ENCODE data around the gene ZNF664. TPM values are rescaled to one million over a fixed set of nuclear protein-coding genes. Genes with fewer than 3 reads are reported as not detected.

ZNF664 gene
- total and polyA plus RNA-seq, 2 of the 8 experiments (the other 6 are each of a cell fraction or from before 2014, with no cell fraction given), result 22.8 to 51.4 TPM

DNA sequence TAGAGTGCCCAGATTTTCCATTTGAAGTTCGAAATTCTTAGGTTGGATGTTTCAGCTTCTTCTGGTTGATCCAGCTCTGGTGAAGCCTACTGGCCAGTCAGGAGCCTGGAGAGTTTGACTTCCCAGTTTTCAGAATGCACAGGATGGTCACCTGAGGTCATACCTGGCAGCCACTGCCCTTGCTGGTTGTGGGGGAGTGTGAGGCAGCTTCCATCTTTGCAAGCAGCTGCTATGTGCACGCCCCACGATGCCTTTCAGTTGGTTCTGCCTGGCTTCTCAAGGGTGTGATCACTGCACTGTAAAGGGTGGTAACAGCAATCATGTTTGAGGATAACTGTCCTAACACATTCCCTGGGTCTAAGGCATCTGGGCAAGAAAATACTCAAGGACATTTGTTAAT is 15.8 kb upstream of the ZNF664 start:
- H3K9me3 ChIP-seq (ENCODE audit: insufficient read depth in 2 of 2, low read depth in 1 of 2, low read length in 1 of 2), result no peaks in the 10 kb centered on the region
- CTCF ChIA-PET (ENCODE audit: partially characterized antibody), result interaction anchor here (1.1 to 2.1 kb wide), 2 partner anchors 18 to 21 kb away, joined by 3 to 9 read pairs; no protein-coding TSS in a partner anchor
- TF ChIP-seq EZH2 (IDR thresholded peaks at IDR 0.05; ENCODE audit: low read depth, low read length, severe bottlenecking) (no peak), TCF12 (IDR thresholded peaks at IDR 0.05; ENCODE audit: low read depth, low read length) (no peak), CBX5 (IDR thresholded peaks at IDR 0.05; ENCODE audit: low read depth, low read length) (no peak), TBP (IDR thresholded peaks at IDR 0.05; ENCODE audit: low read depth, low read length) (no peak), SIRT6 (IDR thresholded peaks at IDR 0.05; ENCODE audit: low read length) (no peak), RXRA (IDR thresholded peaks at IDR 0.05; ENCODE audit: insufficient read depth, low read depth, low read length) (no peak), ATF3 (IDR thresholded peaks at IDR 0.05; ENCODE audit: insufficient read depth, low read depth, low read length) (no peak), PHF8 (conservative IDR thresholded peaks at IDR 0.05; ENCODE audit: low read depth, low read length) (no peak), YY1 (IDR thresholded peaks at IDR 0.05; ENCODE audit: low read depth, low read length) (no peak), CHD1 (IDR thresholded peaks at IDR 0.05; ENCODE audit: low read depth, low read length) (no peak), ASH2L (IDR thresholded peaks at IDR 0.05; ENCODE audit: low read length) (no peak)
- TF ChIP-seq, protein P1, sequence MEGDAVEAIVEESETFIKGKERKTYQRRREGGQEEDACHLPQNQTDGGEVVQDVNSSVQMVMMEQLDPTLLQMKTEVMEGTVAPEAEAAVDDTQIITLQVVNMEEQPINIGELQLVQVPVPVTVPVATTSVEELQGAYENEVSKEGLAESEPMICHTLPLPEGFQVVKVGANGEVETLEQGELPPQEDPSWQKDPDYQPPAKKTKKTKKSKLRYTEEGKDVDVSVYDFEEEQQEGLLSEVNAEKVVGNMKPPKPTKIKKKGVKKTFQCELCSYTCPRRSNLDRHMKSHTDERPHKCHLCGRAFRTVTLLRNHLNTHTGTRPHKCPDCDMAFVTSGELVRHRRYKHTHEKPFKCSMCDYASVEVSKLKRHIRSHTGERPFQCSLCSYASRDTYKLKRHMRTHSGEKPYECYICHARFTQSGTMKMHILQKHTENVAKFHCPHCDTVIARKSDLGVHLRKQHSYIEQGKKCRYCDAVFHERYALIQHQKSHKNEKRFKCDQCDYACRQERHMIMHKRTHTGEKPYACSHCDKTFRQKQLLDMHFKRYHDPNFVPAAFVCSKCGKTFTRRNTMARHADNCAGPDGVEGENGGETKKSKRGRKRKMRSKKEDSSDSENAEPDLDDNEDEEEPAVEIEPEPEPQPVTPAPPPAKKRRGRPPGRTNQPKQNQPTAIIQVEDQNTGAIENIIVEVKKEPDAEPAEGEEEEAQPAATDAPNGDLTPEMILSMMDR (IDR thresholded peaks at IDR 0.05; ENCODE audit: control extremely low read depth in 1 of 3, insufficient read depth in 1 of 3, low read depth in 1 of 3, low read length in 3 of 3), result no peak

More for the DNA sequence above, 15.8 kb upstream of the ZNF664 start:
- Histone ChIP-seq H3K36me3 (ENCODE audit: control insufficient read depth in 2 of 4, insufficient read depth in 4 of 4, low read length in 3 of 4) (no peaks in the 10 kb centered on the region), H3K27ac (ENCODE audit: low read depth, low read length) (no peak overlapping the region), H3K23ac (ENCODE audit: insufficient read length) (no peak overlapping the region), H3K79me1 (ENCODE audit: low read depth, low read length) (no peaks in the 10 kb centered on the region), H2AFZ (ENCODE audit: low read length) (no peak overlapping the region), H2AK5ac (ENCODE audit: low read depth, low read length) (no peak overlapping the region), H3K4me1 (replicated peaks in 1 of 4; ENCODE audit: control insufficient read depth in 3 of 4, insufficient read depth in 4 of 4, low read length in 3 of 4) (no peaks in the 10 kb centered on the region), H4K91ac (replicated peaks; ENCODE audit: insufficient read length, low read length) (no peak overlapping the region), H4K20me1 (replicated peaks in 1 of 2; ENCODE audit: control insufficient read depth in 1 of 2, insufficient read depth in 2 of 2, low read length in 2 of 2) (peaks cover 4 to 6% of the 10 kb centered on the region in 2 experiments), H3K23me2 (ENCODE audit: low read depth, low read length) (no peaks in the 10 kb centered on the region), H2BK120ac (replicated peaks; ENCODE audit: low read depth, low read length) (no peak overlapping the region), H4K8ac (ENCODE audit: extremely low read depth, insufficient read depth, low read length) (no peak overlapping the region), H2BK15ac (ENCODE audit: low read length) (no peak overlapping the region), H3K9ac (replicated peaks in 1 of 4; ENCODE audit: extremely low read depth in 1 of 4, low read depth in 3 of 4, low read length in 3 of 4) (no peak overlapping the region), H3K79me2 (ENCODE audit: control insufficient read depth in 1 of 2, insufficient read depth in 2 of 2, low read length in 2 of 2) (no peaks in the 10 kb centered on the region), H3K56ac (replicated peaks; ENCODE audit: insufficient read length, low read depth, low read length) (no peak overlapping the region), H3K4ac (replicated peaks; ENCODE audit: insufficient read length, low read depth, low read length) (no peak overlapping the region), H4K5ac (ENCODE audit: insufficient read length, low read depth, low read length) (no peak overlapping the region), H3K18ac (ENCODE audit: extremely low read depth, low read length) (no peak overlapping the region), H3K14ac (ENCODE audit: insufficient read length) (no peak overlapping the region), H3K4me3 (ENCODE audit: extremely low read depth in 1 of 4, insufficient read depth in 2 of 4, low read depth in 3 of 4, low read length in 4 of 4) (no peak overlapping the region), H2BK5ac (ENCODE audit: low read depth, low read length) (no peak overlapping the region), H3K4me2 (ENCODE audit: insufficient read depth in 1 of 2, low read depth in 2 of 2, low read length in 2 of 2) (no peak overlapping the region), H2BK20ac (ENCODE audit: low read length) (no peak overlapping the region), H2BK12ac (ENCODE audit: low read depth, low read length) (no peak overlapping the region), H3K27me3 (replicated peaks in 1 of 4; ENCODE audit: control insufficient read depth in 3 of 4, extremely low read depth in 1 of 4, insufficient read depth in 3 of 4, low read length in 3 of 4) (peaks cover 7 to 35% (median 22%) of the 10 kb centered on the region in 4 experiments)
- DNase-seq (ENCODE audit: low read depth in 1 of 2, low spot score in 2 of 2) (no peak), FAIRE-seq (no peak)
- WGBS, 2 experiments (ENCODE audit: extremely low coverage in 1 of 2, insufficient coverage in 1 of 2, insufficient read length in 1 of 2, insufficient replicate concordance in 2 of 2, low coverage in 1 of 2, low lambda C conversion rate in 2 of 2, missing lambda C conversion rate in 1 of 2), result 83% methylated on average over 3 of the region's 3 CpGs; no CpG with 5 or more reads in 1 of the 2 experiments
- POLR2A ChIA-PET (ENCODE audit: partially characterized antibody), result no interaction called here
